GM20431 (cell line): Measurements from ENCODE around the gene FHOD3.

Experiments
- in situ Hi-C: fragments of 300-500 bp; cut with MseI, MboI; formaldehyde crosslinking; loops from one replicate; pipeline ENCODE4 v1.15.0; 2020; ENCODE audit warnings: low sequenced_read_pairs; ENCODE audit not compliant: unreplicated experiment

FHOD3 gene

GRCh38 chr18:36297417-36298125 lies at the start of gene FHOD3:
Gene FHOD3 (plus strand): TSS chr18:36297713. CDS start chr18:36297836, 123 bp downstream.
- in situ Hi-C loops = loop anchor here (25.0 kb wide), 3 partner anchors 210 to 535 kb away; no protein-coding TSS in a partner anchor

GRCh38 chr18:36249392-36249791 lies 48.1 kb upstream of the FHOD3 start:
- in situ Hi-C loops = no loop called here

- in situ Hi-C loops = no loop called here
Observed at GRCh38 chr18:36250827-36251226, 46.7 kb upstream of the FHOD3 start.

DNA sequence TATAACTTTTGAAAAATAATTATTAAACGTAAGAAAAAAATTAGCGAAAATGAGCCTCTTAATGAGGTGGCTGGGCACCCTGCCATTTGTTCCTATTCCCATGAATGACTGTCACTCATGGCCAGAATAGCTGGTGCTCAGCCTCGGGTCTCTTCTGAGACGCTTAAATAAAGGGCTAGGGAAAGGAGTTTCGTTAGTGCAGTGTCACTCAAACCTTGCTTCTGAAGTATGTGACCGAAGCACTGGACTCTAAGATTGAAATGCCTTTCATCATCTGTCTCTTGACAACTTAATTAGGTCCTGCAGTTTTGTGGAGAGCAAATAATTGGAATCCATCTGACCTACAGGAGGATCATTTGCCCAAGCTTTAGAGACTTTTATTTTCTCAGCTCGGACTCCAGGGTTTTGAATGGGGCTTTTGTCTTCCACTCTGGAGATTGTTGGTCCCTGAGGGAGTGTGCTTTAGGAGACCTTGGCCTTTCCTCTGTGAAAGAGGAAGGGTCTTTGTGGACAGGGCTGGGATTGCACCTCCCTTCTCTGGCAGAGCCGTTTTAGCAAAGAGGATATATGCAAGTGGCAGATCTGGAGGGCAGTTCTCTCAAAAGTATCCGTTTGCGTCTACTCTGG lies 42.3 kb upstream of the FHOD3 start:
- in situ Hi-C loops = no loop called here

GRCh38 chr18:36256094-36256493 lies 41.4 kb upstream of the FHOD3 start:
- in situ Hi-C loops = no loop called here

DNA sequence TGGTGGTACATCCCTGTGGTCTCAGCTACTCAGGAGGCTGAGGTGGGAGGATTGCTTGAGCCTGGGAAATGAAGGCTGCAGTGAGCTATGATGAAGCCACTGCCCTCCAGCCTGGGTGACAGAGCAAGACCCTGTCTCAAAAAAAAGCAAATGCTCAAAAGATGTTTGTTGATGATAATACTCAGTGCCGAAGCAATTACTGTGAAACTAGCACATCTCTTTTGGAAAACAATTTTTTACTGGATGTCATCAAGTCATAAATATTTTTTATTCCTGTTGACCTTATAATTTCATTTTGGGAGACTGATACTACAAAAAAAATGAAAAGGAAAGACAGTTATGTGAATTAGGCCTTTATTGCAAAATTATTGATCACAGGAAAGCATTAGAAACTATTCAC lies 34.5 kb upstream of the FHOD3 start:
- in situ Hi-C loops = no loop called here

GRCh38 chr18:36264283-36264682 lies 33.2 kb upstream of the FHOD3 start:
- in situ Hi-C loops = no loop called here

- in situ Hi-C loops = no loop called here
Observed at GRCh38 chr18:36265015-36265414, 32.5 kb upstream of the FHOD3 start.

DNA sequence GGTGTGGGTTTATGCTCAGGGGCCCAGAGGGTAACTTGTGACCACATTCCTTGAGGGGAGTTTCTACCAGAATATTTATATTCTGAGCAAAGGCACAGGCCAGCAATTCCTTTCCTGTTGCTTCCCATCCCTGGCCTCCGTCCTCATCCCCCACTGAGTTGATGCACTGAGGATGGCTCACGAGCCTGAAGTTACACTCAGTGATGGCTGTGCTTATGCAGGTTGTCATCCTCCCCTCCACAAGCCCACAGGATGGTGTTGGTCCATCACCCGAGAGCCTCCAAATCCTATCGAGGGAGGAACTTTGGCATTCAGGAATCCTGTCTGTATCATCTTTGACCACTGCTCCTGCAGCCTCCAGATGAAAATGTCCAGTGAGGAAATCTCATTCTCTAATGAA lies 28.4 kb upstream of the FHOD3 start:
- in situ Hi-C loops = no loop called here

- in situ Hi-C loops = no loop called here
Observed at GRCh38 chr18:36271153-36271552, 26.4 kb upstream of the FHOD3 start.

- in situ Hi-C loops = no loop called here
Observed at GRCh38 chr18:36273347-36273746, 24.2 kb upstream of the FHOD3 start.

GRCh38 chr18:36274083-36274715 lies 23.3 kb upstream of the FHOD3 start:
- in situ Hi-C loops = no loop called here

DNA sequence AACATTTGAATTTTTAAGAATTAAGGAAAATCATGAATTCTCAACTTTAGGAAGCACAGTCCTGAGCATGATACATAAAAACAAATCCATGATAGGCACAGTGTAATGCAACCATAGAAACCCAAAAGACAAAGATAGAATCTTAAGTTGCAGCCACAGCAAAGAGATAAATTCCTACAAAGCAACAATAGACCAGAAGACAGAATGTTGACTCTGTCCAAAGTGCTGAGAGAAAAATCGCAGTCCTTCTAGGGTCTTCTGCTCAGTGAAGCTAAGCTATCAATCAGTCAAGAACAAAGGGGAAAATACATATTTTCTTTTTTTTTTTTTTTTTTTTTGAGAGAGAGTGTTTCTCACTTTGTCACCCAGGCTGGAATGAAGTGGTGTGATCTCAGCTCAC lies 22.0 kb upstream of the FHOD3 start:
- in situ Hi-C loops = loop anchor here (25.0 kb wide), 3 partner anchors 188 to 513 kb away; no protein-coding TSS in a partner anchor

GRCh38 chr18:36279001-36279400 lies 18.5 kb upstream of the FHOD3 start:
- in situ Hi-C loops = loop anchor here (25.0 kb wide), 3 partner anchors 192 to 517 kb away; no protein-coding TSS in a partner anchor

DNA sequence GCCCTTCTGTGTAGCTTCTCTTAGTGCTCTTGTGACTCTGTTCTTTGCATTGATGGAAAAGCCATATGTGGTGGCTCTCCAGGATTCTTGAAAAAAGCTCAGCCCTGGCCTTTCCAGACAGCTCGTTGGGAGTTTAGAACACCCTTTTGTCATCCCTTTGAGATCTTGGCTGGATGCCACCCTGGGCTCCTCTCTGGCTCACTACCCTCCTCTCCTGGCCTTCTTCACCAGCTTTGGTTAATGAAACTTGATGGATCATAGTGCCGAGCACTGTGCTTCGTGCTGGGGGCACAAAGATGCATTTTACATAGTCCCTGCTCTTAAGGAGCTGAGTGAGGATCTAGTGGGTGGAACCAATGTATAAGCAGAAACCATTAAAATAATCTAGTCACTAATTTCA lies 15.6 kb upstream of the FHOD3 start:
- in situ Hi-C loops = loop anchor here (25.0 kb wide), 3 partner anchors 195 to 520 kb away; no protein-coding TSS in a partner anchor

DNA sequence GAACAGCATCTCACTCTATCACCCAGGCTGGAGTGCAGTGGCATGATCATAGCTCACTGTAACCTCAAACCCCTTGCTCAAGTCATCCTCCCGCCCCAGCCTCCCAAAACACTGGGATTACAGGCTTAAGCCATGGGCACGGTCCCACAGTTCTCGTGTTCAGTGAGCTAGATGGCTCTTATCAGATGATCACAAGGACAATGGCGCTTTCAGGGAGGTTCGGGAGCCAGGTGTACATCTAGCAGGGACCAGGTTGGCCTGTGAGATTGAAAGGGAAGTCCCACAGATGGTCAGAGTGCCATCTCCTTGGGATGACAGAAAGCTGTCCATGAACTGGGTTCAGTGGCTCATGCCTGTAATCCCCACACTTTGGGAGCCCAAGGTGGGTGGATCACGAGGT lies 14.1 kb upstream of the FHOD3 start:
- in situ Hi-C loops = loop anchor here (25.0 kb wide), 3 partner anchors 196 to 521 kb away; no protein-coding TSS in a partner anchor

DNA sequence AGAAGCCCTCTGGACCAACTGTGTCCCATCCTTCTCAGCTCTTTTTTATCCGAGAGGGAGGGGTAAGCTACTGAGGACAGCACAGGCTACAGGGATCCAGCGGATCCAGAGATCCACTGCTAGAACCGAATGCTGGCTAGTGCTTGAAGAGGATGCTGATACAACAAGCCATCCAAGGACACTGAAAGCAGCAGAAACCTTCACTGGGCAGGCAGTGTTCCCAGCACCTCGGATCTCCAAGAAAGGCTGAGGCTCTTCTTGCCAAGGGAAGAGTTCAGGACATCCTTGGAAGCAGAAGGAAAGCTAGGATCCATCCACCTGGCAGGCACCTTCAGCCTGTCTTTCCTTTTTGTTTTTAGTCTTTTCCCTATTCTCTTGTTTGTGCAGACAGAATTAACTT lies 13.2 kb upstream of the FHOD3 start:
- in situ Hi-C loops = loop anchor here (25.0 kb wide), 3 partner anchors 197 to 522 kb away; no protein-coding TSS in a partner anchor

DNA sequence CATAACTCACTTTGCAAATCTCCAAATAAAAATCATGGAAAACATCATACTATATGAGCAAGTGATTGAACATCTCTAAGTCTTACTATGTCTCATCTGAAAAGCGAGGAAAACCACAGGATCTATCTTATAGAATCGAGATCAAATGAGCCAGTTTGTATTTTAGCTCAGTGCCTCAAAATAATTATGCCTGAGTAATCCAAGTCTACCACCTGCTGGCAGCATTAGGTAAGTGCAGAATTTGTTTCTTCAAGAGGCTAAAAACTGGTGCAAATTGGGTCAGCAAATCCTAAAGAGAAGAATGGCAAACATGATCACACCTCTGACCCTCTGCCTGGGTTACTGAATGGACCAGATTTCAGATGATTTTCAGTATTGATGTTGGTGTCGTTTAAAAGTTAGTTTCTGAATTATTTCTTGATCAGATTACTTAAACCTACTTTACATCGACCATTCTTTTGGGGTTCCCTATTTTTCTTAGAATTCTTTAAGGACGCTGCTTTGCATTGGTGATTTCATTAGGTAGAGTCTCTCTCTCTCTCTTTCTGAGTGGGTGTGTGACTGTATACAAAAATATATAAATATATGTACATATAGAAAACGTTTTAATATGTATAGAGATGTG lies 12.7 kb upstream of the FHOD3 start:
- in situ Hi-C loops = loop anchor here (25.0 kb wide), 3 partner anchors 197 to 522 kb away; no protein-coding TSS in a partner anchor

DNA sequence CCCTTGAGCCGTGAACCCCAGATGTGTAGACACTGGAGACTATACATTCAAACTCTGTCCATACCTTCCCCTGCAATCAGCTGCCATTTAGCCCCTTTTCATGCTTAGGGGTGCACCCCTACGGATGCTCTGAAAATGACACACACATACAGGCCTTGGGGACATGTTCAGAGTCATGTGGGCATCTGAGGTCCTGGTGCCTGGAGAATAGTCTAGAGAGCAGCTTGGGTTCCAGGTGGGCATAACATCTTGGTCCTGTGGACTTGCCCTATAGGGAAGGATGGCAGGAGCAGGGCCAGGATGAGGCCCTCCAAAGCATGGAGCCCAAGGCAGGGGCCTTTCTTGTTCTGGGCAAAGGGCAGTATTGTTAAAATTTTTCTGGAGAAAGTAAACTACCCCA lies 9.9 kb upstream of the FHOD3 start:
- in situ Hi-C loops = loop anchor here (25.0 kb wide), 3 partner anchors 200 to 525 kb away; no protein-coding TSS in a partner anchor

DNA sequence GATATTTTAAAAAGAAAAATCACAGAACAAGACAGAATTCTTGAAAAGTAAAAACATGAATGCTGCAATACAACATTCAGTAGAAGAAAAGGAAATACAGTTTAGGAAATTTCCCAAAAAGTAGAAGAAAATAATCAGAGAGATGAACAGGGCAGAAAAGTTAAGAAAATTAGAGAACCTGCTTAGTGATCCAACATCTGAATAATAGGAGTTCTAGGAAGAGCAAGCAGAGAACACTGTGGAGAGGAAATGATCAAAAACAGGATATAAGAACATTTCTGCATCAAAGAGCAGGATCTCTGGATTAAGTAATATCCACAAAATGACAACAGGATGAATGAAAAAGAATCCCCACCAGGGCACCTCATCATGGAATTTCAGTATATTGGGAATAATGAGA lies 8.8 kb upstream of the FHOD3 start:
- in situ Hi-C loops = loop anchor here (25.0 kb wide), 3 partner anchors 201 to 526 kb away; no protein-coding TSS in a partner anchor
